GM19043 (cell line): Measurements from ENCODE around the gene CALN1.

Experiments used
- ATAC-seq: cut with Tn5 transposase; IDR thresholded peaks from one replicate; pipeline ENCODE4 v1.9.1; 2021; ENCODE audit warnings: low read depth; ENCODE audit not compliant: unreplicated experiment

CALN1 gene

DNA sequence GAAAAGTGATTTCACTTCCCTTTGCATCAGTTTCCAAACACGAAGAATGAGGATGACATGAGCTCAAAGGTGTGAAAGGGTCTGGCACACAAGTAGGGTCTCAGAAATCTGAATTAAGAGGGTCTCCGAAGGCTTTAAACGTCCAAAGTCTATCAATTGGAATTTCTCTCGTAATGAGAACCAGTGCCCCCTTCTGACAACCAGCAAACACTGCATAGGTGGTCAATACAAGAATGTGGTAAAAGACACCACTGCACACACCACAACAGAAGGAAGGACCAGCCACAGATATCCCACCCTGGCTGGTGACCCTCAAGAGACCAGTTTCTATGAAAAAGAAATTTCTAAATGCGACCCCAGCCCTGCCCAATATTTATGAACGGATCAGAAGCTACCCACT, 78.1 kb downstream of the CALN1 start:
- ATAC-seq: no peak

DNA sequence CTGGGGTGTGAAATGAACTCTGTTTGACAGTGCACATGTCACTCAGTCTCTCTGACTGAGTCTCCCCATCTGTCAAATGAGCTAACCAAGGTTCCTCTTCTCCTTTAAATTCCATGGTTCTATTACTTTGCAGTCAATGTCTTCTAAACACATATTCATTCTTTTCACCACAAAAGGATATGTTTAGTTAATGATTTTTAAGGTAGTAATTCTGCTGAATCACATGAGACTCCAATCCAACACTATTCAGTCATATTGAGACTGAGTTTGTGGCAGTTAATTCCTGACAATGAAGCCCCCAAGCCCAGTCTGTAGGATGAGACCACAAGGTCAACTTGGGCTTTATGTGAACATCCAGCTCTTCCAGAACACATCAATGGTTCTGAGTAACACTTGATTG, 85.3 kb downstream of the CALN1 start:
- no peak for ATAC-seq

DNA sequence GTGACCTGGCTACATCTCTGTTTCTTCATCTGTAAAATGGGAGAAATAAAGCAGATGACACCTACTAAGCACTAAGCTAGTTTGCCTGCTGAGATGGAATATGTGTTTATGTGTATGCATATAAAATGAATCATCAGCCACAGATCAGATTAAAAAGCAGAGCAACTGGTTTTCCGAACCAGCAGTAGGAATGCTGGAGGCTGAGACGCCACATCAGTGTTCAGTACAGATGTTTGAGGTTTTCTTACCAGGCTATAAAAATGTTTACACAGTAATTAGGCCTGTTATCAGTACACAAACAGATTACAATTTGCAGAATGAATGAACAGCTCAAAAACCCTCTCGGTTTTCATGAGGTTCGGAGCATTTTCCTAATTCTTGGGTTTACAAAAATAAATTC, 85.8 kb downstream of the CALN1 start:
- ATAC-seq: no peak

DNA sequence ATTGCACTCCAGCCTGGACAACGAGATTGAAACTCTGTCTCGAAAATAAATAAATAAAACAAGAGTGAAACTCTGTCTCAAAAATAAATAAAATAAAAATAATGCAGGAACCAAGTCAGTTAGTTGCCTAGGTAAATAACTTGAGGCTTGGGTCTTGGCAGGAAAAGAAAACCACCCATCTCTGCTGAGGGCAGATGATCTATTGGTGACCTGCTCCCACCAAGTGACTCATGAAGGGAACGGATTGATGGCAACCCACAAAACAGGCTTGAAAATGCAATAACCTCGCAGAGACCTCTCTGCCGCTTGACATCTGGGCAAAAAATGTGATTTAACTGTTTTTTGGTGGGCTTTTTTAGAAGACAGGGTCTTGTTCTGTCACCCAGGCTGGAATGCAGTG, 86.6 kb downstream of the CALN1 start:
- no peak for ATAC-seq

DNA sequence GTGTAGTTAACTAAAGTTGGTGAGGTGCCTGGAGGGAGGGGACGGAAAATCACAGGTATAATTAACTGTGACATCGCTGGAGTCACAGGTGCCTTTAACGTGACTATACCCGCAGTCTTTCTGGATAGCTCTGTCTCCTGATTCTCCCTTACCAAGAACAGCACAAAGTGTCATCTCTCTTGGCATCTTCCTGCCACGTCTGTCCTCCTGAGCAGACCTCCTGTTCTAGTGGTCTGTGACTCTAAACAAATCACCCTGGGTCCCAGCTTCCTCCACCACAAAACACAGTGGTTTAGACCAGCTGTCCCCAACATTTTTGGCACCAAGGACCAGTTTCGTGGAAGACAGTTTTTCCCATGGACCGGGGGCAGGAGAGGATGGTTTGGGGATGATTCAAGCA, 90.5 kb downstream of the CALN1 start:
- ATAC-seq: no peak

DNA sequence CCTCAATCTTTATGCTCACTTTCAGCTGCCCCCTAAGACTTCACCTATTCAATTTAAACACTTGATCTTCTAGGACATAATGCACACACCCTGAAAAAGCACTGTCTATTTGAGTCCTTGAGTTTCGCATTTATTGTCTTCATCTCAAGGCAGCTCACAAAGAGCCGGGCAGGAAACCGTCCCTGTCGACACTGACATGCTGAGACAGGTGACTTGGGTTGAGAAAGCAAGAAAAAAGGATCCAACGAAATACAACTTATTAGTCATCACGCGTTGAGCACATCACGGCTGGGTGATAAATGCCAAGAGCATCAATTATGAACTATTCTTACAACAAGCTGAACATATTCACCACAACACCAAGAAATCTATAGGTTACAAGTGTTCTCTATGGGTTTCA, 91.1 kb downstream of the CALN1 start:
- no peak for ATAC-seq

DNA sequence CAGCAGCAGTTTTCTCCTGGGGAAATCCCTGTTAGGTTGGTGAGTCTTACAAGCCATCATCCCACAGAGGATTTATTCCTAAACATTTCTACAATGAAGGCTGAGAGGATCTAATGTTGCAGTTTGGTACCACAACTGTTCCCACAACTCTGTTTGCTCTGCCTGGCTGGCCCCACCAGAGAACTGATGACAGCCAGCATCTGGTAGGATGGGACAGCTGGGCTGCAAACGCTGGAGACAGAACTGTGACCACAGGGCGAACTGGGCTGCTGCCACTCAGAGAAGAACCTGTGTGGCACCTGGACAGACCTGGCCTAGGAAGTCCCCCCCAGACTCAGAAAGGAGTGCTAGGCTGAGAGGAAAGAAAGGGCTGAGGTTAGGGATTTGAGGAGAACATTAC, 94.8 kb downstream of the CALN1 start:
- ATAC-seq: no peak

DNA sequence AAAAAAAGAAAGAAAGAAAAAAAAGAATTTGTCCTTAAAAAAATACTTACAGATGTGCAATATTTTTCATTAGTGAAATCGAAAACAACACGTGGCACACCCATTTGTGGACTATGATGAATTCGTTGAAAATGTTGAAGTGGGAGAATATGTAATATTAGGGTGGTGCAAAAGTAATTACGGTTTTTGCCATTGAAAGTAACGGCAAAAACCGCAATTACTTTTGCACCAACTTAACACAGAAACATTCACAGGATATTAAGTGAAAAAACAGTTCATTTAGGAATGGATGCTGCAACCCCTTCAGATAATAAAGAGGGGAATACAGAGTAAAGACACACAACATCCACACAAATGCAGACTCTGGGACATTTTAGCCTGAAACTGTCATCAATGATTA, 96.0 kb downstream of the CALN1 start:
- no peak for ATAC-seq

DNA sequence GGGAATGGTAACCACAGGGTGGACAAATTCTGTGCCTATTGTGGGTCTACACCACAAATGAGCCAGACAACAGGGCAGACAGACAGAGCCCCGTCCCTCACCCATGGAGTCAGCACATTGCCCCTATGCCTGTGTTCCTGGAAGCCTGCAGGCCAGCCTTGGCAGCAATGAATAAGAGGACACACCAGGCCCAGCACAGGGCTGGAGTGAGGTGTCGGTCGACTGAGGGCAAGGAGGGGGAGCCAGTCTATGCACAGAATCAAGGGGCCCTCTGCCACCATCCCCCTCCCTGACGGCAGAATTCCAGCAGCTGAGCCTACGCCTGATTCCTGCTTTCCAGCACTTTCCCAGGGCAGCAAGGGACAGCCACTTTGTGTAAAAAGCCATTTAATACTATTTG, 98.2 kb downstream of the CALN1 start:
- no peak for ATAC-seq

DNA sequence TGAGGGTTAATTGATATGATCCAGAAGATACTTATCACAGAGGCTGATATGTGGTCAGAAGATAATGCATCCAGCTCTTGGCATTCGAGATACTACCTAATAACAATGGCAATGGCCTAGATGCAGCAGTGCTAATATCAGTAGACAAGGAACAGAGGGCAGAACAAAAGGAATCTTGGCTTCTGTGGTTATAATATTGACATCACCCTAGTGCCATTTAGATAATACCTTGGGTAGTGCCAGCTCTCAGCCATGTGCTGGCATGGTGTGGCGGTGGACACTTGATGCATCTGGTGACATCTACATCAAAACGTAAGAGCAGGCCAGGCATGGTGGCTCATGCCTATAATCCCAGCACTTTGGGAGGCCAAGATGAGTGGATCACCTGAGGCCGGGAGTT, 101.8 kb downstream of the CALN1 start:
- no peak for ATAC-seq

DNA sequence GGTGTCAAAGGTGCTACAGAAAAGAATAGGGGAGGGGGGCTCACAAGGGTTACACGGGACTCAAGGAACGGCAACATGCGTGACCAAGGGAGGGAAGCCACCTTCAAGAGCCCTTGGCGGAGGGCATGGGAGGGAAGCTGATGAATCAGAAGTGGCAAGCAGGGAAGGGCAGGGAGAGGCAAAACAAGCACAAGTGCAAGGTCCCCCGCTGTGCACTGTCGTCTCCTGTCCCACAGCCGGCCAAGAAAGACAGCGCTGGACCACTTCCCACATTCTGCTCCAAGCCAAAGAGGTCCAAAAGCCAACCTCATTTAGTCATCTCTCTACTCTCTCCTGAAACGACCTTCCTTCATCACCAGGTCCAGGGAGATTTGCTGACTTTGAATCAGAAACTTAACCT, 102.7 kb downstream of the CALN1 start:
- ATAC-seq: no peak

DNA sequence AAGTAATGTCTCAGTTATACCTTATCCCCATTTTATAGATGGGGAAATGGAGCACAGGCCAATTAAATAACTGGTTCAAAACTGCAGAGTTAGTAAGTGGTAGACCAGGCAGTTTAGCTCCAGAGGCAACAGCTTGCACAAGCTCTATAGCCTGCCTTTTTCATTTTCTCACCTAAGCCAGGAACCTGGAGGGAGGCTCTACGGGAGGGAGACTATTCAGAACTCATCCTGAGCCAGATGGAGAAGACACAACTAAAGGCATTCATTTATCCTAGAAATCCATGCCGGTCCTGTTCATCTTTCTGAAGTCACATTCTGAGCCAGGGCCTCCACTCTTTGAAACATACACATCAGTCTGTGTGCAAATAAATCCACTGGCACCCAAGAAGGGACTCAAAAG, 103.2 kb downstream of the CALN1 start:
- no peak for ATAC-seq

DNA sequence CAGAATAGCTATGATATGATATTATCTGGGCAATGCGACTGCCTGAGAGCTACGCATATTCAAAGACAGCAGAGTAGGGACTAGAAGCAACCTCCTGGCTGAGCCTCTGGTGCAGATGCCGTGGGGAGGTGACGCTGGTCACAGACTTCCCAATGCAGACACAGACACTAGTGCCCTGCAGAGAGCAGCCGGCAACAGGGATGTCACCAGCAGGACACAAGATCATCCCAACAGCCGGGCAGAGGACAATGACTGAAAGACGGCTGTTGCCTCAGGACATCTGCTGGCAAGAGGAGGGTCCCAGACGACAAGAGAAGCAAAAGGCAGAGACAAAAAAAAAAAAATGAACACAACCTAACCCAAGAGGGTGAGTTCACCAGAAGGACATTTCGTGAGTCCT, 104.6 kb downstream of the CALN1 start:
- no peak for ATAC-seq

DNA sequence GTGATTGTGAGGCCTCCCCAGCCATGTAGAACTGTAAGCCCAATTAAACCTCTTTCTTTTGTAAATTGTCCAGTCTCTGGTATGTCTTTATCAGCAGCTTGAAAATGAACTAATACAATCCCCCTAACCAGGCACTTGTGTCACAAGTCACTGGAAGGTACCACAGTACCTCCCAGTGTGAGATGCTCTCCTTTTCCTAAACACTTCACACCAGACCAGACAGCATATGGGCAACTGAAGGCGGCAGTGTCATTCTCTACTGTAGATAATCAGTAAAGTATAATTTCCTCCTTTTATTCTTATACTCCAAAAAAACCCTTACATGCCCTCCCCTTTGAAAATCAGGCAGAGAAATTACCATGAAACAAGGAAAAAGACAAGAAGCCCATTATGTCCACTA, 113.2 kb downstream of the CALN1 start:
- ATAC-seq: no peak

DNA sequence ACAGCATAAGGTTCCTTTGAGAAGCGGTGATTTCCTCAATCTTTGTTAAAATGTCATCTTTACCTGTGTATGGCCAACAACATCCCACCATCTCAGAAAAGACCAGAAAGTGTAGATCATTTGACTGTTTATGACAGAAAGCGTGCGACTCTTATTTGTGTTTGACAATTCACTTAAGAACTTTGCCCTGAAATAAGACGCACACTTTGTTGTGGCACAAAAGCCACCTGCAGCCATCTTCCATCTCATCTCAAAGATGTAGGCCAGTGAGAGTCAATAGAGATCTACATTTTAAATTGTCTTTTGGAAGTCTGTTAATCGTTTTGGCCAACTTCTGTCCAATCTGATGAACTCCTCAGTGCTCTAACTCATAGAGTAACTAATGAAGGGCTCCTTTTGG, 114.0 kb downstream of the CALN1 start:
- ATAC-seq: no peak

DNA sequence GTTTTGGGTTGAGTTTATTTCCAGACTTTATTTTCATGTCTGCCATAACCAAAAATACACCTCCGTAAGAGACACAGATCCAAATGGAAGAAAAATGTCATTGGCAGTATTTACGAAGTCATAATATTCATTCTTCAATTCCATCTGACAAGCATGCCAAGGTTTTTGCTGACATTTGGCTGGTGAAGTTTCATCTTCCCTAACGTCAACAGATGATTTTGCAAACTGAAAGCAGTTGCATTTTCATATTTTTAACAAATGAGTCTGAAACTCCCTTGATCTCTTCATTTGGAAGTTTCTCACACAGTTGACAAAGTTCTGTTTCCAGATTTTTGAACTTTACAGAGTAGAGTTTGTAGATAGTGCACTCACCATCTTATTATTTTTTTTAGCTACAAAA, 114.5 kb downstream of the CALN1 start:
- ATAC-seq: no peak

DNA sequence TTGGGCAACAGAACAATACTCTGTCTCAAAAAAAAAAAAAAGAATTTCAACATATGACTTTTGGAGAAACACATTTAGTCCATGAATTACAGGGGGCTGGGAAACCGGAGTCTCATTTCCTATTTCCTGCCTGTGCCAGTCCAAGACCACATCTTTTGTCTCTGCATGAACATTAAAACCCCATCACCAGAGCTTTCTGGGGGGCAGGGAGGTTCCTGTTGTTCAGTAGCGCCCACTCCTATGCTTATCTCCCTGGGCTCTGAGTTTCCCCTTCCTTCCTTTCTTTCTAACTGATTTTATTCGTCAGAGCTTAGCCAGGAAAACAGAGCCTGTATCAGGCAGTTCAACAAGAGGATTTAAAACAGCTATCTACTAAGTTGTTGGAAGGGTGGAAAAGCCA, 119.3 kb downstream of the CALN1 start:
- no peak for ATAC-seq

DNA sequence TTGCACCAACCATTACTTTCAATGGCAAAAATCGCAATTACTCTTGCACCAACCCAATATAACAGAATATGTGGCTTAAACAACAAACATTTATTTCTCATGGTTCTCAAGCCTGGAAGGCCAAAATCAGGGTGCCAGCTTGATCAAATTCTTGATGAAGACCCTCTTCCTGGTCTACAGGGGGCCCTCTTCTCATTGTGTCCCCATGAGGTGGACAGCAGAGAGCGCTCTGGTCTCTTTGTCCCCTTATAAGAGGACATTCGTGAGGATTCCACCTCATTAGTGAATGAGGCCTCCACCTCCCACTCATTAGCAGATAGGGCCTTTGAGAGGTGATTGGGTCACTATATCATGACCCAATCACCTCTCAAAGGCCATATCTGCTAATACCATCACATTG, 120.0 kb downstream of the CALN1 start:
- no peak for ATAC-seq

DNA sequence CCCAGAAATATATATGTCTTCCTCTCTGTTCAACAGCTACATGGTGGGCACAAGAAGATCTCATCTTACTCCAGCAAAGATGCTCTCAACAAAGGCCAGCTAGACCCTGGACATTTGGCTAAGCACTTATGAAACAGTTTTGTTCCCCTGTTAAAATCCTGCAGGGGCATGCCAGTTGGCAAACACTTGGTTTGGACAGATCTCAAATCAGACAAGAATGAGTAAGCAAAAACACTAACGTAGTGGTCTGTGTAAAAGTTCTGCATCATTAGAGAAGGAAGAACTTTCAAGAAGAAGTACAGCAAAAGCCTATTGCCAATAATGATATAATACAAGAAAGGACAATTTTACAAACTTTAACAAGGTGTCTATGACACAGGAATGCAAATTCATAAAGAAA, 125.6 kb downstream of the CALN1 start:
- no peak for ATAC-seq

DNA sequence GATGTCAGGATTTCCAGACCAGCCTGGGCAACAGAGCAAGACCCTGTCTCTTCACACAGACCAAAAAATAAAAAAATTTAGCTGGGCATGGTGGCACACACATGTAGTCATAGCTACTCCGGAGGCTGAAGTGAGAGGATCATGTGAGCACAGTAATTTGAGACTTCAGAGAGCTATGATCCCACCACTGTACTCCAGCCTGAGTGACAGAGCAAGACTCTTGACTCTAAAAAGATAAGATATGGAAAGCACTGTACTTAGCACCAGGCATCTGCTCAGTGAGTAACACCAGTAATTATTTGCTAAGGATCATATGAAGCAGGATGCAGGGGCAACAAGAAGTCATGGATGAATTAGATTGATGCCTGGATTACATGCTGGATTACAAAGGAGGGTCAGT, 128.8 kb downstream of the CALN1 start:
- ATAC-seq: no peak

DNA sequence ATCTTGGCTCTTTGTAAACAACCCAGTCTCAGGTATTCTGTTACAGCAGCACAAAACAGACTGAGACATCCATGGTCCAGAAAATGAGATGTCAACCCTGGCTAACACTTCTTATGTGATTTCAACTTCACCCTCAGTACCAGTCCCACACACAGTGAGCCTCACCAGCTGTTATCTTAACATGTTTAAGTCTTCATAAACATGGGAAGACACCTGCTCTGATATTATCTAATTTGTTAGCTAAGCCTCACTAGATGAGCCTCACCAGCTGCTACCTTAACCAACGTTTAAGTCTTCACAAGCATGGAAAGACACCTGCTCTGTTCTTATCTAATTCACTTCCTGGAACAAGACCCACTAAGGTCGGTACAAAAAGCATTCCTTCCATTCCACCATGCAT, 130.8 kb downstream of the CALN1 start:
- ATAC-seq: no peak

DNA sequence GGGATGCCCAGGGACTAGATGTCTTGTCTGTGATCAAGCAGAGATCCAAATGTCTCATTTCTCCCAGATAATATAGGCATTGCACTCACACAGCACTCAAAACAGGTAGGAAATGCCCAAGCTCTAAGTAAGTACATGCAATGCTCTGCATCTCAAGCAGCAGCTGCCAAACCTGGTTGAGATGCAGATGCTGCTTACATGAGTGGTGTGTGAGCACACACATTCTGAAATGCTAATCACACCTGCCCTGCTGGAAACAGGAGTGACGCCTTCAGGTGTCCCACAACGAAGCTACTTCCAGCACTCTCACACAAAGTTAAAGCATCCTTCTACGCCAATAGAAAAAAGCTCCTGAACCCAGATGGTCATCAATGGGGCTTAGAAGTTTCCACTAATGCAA, 132.9 kb downstream of the CALN1 start:
- ATAC-seq: no peak

DNA sequence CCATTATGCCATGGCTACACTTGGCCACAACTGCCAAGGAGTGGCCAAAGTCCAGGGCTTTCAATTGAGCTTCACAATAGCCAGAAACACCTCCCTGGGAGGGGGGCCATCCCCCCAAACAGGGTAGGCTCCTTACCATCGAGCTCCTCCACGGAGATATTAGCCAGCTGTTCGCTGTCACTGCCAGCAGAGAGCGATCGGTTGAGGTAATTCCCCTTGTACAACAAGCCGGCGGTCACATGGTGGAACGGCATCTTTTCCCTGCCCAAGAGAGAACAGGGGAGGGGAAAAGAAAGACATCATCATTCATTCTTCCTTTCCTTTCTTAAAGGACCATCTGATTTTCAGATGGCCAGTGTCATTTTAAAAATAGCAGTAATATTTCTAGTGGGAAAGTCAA, 133.6 kb downstream of the CALN1 start:
- no peak for ATAC-seq
